Skeletal muscle tissue (tissue), 4 donors: Measurements from ENCODE around the gene RTF2. TPM values are rescaled to one million over a fixed set of nuclear protein-coding genes. Genes with fewer than 3 reads are reported as not detected.
"Not testable (repeated sequence)": the region's sequence is repeated elsewhere in the genome, so short reads cannot be mapped to it uniquely, and the experiment has no call there.

Experiments used
- H3K27ac ChIP-seq: one replicate; pipeline ENCODE4 v1.7.0; 2013; ENCODE audit warnings: mild to moderate bottlenecking, low read depth, low read length, inconsistent platforms
- H3K27me3 ChIP-seq, 3 donors: one replicate each; pipeline ENCODE4 v1.7.0; 2013; ENCODE audit warnings: low read length in 3 of 3; ENCODE audit not compliant: control insufficient read depth in 3 of 3, insufficient read depth in 3 of 3
- H3K36me3 ChIP-seq, 3 donors: one replicate each; pipeline ENCODE4 v1.7.0; 2013; ENCODE audit warnings: low read length in 3 of 3; ENCODE audit not compliant: control insufficient read depth in 3 of 3, insufficient read depth in 3 of 3
- H3K4me1 ChIP-seq, 3 donors: one replicate each; pipeline ENCODE4 v1.7.0; 2013; ENCODE audit warnings: low read length in 3 of 3, mild to moderate bottlenecking in 3 of 3; ENCODE audit not compliant: control insufficient read depth in 3 of 3, insufficient read depth in 3 of 3
- H3K4me3 ChIP-seq, 3 donors: one replicate each; pipeline ENCODE4 v1.7.0; 2013; ENCODE audit warnings: low read length in 3 of 3
- H3K9ac ChIP-seq, 3 donors: one replicate each; pipeline ENCODE4 v1.7.0; 2013; ENCODE audit warnings: low read length in 3 of 3, mild to moderate bottlenecking in 3 of 3, moderate library complexity in 2 of 3, low read depth in 1 of 3
- H3K9me3 ChIP-seq, 3 donors: one replicate each; pipeline ENCODE4 v1.7.0; 2013; ENCODE audit warnings: low read length in 3 of 3; ENCODE audit not compliant: control insufficient read depth in 3 of 3
- total RNA-seq: library from RNA; depleted of rRNA; stranded (reverse); fragments of >200 nt; gene quantifications from one replicate; pipeline ENCODE4 v1.2.3, GENCODE V29; 2014
- donor health status: Osteomylitis.

RTF2 gene
- total RNA-seq, 1 donor from 2014 or later = 68.4 TPM

DNA sequence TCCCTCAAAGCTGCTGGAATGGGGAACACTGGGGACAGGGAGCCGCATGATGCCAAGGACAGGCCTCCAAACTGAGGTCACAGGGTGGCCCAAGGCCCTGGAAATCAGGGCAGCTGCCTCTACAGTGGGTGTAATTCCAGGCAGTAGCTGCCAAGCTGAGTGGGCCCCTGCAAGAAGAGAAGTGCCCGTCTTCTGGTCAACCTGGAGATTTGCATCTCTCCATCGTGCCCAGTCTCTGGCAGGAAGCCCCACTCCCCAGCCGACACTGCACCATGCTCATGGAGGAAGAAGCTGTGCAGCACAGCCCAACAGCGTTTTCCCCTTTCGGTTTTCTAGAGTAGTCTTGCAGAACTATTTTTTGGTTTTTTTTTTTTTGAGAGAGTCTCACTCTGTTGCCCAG lies 53.9 kb downstream of the RTF2 start:
- H3K4me3 ChIP-seq = no peak overlapping the region
- H3K27me3 ChIP-seq = no peaks in the 10 kb centered on the region
- H3K9ac ChIP-seq = no peak overlapping the region
- no peaks in the 10 kb centered on the region for H3K4me1 ChIP-seq
- H3K9me3 ChIP-seq = peaks cover 0 to 6% (median 4%) of the 10 kb centered on the region in 3 donors
- peaks cover 28 to 30% (median 28%) of the 10 kb centered on the region in 3 donors for H3K36me3 ChIP-seq
- H3K27ac ChIP-seq = no peak overlapping the region

GRCh38 chr20:56524444-56524843 lies 56.0 kb downstream of the RTF2 start, which contains the start of gene FAM209A:
TSS of gene FAM209A (plus strand) at chr20:56524744. CDS start at chr20:56524809, 65 bp downstream.
- H3K4me3 ChIP-seq, H3K9me3 ChIP-seq, H3K4me1 ChIP-seq, H3K9ac ChIP-seq, H3K27me3 ChIP-seq, H3K27ac ChIP-seq: not testable (repeated sequence)
- peaks cover 8 to 12% (median 10%) of the 10 kb centered on the region in 3 donors for H3K36me3 ChIP-seq

GRCh38 chr20:56527521-56527920 lies 59.1 kb downstream of the RTF2 start:
- H3K27me3 ChIP-seq = no peaks in the 10 kb centered on the region
- no peaks in the 10 kb centered on the region for H3K4me1 ChIP-seq
- no peaks in the 10 kb centered on the region for H3K36me3 ChIP-seq
- no peak overlapping the region for H3K9ac ChIP-seq
- no peak overlapping the region for H3K27ac ChIP-seq
- no peak overlapping the region for H3K4me3 ChIP-seq
- H3K9me3 ChIP-seq = no peaks in the 10 kb centered on the region

GRCh38 chr20:56532946-56533345 lies 64.5 kb downstream of the RTF2 start, which contains the start of gene FAM209B:
TSS of gene FAM209B (plus strand) at chr20:56533246. CDS start at chr20:56533342, 96 bp downstream.
- not testable (repeated sequence) for H3K9ac ChIP-seq, H3K4me1 ChIP-seq, H3K27me3 ChIP-seq, H3K27ac ChIP-seq, H3K36me3 ChIP-seq, H3K9me3 ChIP-seq, H3K4me3 ChIP-seq

GRCh38 chr20:56537997-56538396 lies 69.6 kb downstream of the RTF2 start:
- H3K36me3 ChIP-seq = no peaks in the 10 kb centered on the region
- H3K4me3 ChIP-seq = no peak overlapping the region
- no peak overlapping the region for H3K27ac ChIP-seq
- H3K27me3 ChIP-seq = no peaks in the 10 kb centered on the region
- no peak overlapping the region for H3K9ac ChIP-seq
- H3K9me3 ChIP-seq = no peaks in the 10 kb centered on the region
- no peaks in the 10 kb centered on the region for H3K4me1 ChIP-seq

- Histone ChIP-seq H3K4me3 (no peak overlapping the region), H3K9me3 (no peaks in the 10 kb centered on the region), H3K4me1 (no peaks in the 10 kb centered on the region), H3K36me3 (no peaks in the 10 kb centered on the region), H3K9ac (no peak overlapping the region), H3K27me3 (no peaks in the 10 kb centered on the region), H3K27ac (no peak overlapping the region)
These were observed 72.0 kb downstream of the RTF2 start for GRCh38 chr20:56540415-56540814.

DNA sequence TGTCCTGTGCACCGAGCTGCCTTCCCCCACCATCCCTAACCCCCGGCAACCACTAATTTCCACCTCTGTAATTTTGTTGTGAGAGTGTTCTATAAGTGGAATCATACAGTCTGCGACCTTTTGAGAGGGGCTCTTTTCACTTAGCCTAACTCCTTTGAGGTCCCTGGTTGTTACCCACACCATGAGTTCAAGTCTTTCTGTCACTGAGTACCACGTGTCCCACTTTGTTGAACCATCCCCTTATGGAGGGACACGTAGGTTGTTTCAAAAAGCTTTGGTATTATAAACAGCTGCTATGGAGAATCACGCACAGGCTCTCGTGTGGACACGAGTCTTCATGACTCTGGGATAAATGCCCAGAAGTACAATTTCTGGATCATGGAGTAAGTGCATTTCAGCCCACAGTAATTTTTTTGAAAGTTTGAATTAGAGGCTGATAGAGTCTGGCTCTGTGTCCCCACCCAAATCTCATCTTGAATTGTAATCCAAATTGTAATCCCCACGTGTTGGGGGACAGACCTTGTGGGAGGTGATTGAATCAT lies 74.1 kb downstream of the RTF2 start:
- no peak overlapping the region for H3K9ac ChIP-seq
- H3K4me3 ChIP-seq = no peak overlapping the region
- H3K36me3 ChIP-seq = no peaks in the 10 kb centered on the region
- H3K27me3 ChIP-seq = no peaks in the 10 kb centered on the region
- H3K27ac ChIP-seq = no peak overlapping the region
- no peaks in the 10 kb centered on the region for H3K4me1 ChIP-seq
- H3K9me3 ChIP-seq = no peaks in the 10 kb centered on the region

DNA sequence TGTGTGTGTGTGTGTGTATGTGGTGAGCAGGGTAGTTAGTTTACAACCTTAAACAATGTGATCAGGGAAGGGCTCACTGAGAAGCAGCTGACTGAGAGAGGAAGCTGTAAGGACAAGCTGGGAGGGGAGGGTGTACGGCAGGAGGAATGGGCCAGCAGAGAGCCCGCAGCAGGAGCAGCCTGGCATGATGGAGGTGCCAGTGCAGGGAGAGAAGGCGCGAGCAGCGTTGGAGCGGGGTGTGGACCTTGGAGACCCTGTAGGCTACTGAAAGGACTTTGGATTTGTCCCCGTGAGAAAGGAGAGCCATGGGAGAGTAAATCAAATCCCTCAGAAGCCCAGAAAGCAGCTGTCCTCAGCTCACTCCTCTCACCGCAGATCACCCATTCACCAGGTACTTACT lies 83.1 kb downstream of the RTF2 start:
- Histone ChIP-seq H3K27ac (no peak overlapping the region), H3K4me3 (no peak overlapping the region), H3K4me1 (peaks cover 0 to 5% (median 5%) of the 10 kb centered on the region in 3 donors), H3K27me3 (no peaks in the 10 kb centered on the region), H3K36me3 (no peaks in the 10 kb centered on the region), H3K9me3 (no peaks in the 10 kb centered on the region), H3K9ac (no peak overlapping the region)

GRCh38 chr20:56552911-56553629 lies 84.6 kb downstream of the RTF2 start:
- H3K27me3 ChIP-seq = no peaks in the 10 kb centered on the region
- no peak overlapping the region for H3K4me3 ChIP-seq
- no peak overlapping the region for H3K27ac ChIP-seq
- no peaks in the 10 kb centered on the region for H3K9me3 ChIP-seq
- H3K4me1 ChIP-seq = peaks cover 0 to 5% (median 5%) of the 10 kb centered on the region in 3 donors
- no peak overlapping the region for H3K9ac ChIP-seq
- H3K36me3 ChIP-seq = no peaks in the 10 kb centered on the region

DNA sequence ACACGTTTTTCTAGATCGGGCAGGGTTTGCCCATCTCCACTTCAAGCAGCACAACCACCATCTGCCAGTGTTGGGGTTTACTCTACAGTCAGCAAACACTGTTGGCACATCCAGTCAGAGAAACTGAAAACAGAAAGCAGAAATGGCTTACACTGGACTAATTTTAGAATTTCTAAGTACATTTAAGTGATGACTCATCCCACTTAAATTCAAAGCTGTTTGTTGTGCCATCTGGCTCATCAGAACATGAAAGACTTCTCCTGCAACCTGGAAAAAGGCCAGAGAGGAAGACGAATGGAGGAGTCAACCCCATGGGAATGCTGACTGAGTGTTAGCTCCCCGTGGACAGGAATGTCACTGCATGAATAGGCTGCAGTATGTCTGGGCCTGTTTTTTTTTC lies 86.4 kb downstream of the RTF2 start:
- Histone ChIP-seq H3K4me3 (no peak overlapping the region), H3K27me3 (peaks cover 0 to 2% (median 0%) of the 10 kb centered on the region in 3 donors), H3K4me1 (peaks cover 0 to 5% (median 5%) of the 10 kb centered on the region in 3 donors), H3K36me3 (no peaks in the 10 kb centered on the region), H3K27ac (no peak overlapping the region), H3K9me3 (no peaks in the 10 kb centered on the region), H3K9ac (no peak overlapping the region)
